Thymus (tissue), 11 donors: ENCODE measurements around the gene ENOPH1. TPM values are rescaled to one million over a fixed set of nuclear protein-coding genes. Genes with fewer than 3 reads are reported as not detected.
"Not testable (repeated sequence)": the region's sequence is repeated elsewhere in the genome, so short reads cannot be mapped to it uniquely, and the experiment has no call there.

Experiments
- DNase-seq, 9 donors: peaks; one replicate each; pipeline ENCODE4 v3.0.0-alpha.2; 2013; ENCODE audit warnings: low spot score in 9 of 9, low read depth in 6 of 9, missing footprints in 1 of 9
- H3K27ac ChIP-seq, 2 donors: one replicate each; pipeline ENCODE4 v1.5.1; 2013; ENCODE audit warnings: control low read depth in 1 of 2, low read depth in 1 of 2, low read length in 1 of 2, mild to moderate bottlenecking in 1 of 2, moderate library complexity in 1 of 2
- H3K27me3 ChIP-seq, 2 donors: one replicate each; pipeline ENCODE4 v1.5.1; 2013; ENCODE audit warnings: low read length in 1 of 2; ENCODE audit not compliant: control insufficient read depth in 2 of 2, insufficient read depth in 1 of 2
- H3K36me3 ChIP-seq, 2 donors: one replicate each; pipeline ENCODE4 v1.5.1; 2013; ENCODE audit warnings: low read length in 1 of 2, mild to moderate bottlenecking in 1 of 2, moderate library complexity in 1 of 2; ENCODE audit not compliant: control insufficient read depth in 2 of 2, insufficient read depth in 2 of 2
- H3K4me1 ChIP-seq, 2 donors: one replicate each; pipeline ENCODE4 v1.5.1; 2013; ENCODE audit warnings: low read length in 2 of 2; ENCODE audit not compliant: control insufficient read depth in 2 of 2, insufficient read depth in 2 of 2
- H3K4me3 ChIP-seq, 2 donors: one replicate each; pipeline ENCODE4 v1.5.1; 2013; ENCODE audit warnings: low read length in 2 of 2, control low read depth in 1 of 2, mild to moderate bottlenecking in 1 of 2
- H3K9me3 ChIP-seq, 2 donors: one replicate each; pipeline ENCODE4 v1.5.1; 2013; ENCODE audit warnings: low read length in 1 of 2, mild to moderate bottlenecking in 1 of 2; ENCODE audit not compliant: control insufficient read depth in 2 of 2, insufficient read depth in 1 of 2
- WGBS: extraction: QIAGEN DNeasy Blood & Tissue Kit; methylation state at CpG from one replicate; pipeline ENCODE4 v1.1.7; 2013; 5-methylcytosine and 5-hydroxymethylcytosine counted together
- polyA plus RNA-seq: library from polyadenylated mRNA; stranded (reverse); fragments of 200-250 nt; gene quantifications from one replicate; pipeline ENCODE4 v1.2.3, GENCODE V29; 2013
- total RNA-seq: library from RNA; stranded (reverse); fragments of 120-200 nt; gene quantifications from one replicate; pipeline ENCODE4 v1.2.4, GENCODE V29; 2013
- donor health status: healthy.

The ENOPH1 gene
- total and polyA plus RNA-seq, 2 donors, result 48.1 to 58.1 TPM

GRCh38 chr4:82469791-82470345 is 39.5 kb downstream of the ENOPH1 start:
- WGBS, result 95% methylated on average over 2 of the region's 2 CpGs
- DNase-seq, result no peak
- peaks cover 5 to 8% of the 10 kb centered on the region in 2 donors for H3K36me3 ChIP-seq
- H3K4me3 ChIP-seq, result no peak overlapping the region
- H3K9me3 ChIP-seq, result no peaks in the 10 kb centered on the region
- H3K27me3 ChIP-seq, result no peaks in the 10 kb centered on the region
- no peak overlapping the region for H3K27ac ChIP-seq
- H3K4me1 ChIP-seq, result no peaks in the 10 kb centered on the region

- not testable (repeated sequence) for H3K27ac ChIP-seq, H3K9me3 ChIP-seq, DNase-seq, H3K36me3 ChIP-seq, H3K4me1 ChIP-seq, H3K4me3 ChIP-seq, H3K27me3 ChIP-seq
- WGBS, result 58% methylated on average over 5 of the region's 5 CpGs
Observed at GRCh38 chr4:82473080-82473479, 42.7 kb downstream of the ENOPH1 start.

- Histone ChIP-seq H3K9me3 (no peaks in the 10 kb centered on the region), H3K27ac (no peak overlapping the region), H3K4me1 (no peaks in the 10 kb centered on the region), H3K36me3 (no peaks in the 10 kb centered on the region), H3K27me3 (no peaks in the 10 kb centered on the region), H3K4me3 (no peak overlapping the region)
- DNase-seq, result no peak
- 97% methylated on average over 15 of the region's 15 CpGs for WGBS
Observed at GRCh38 chr4:82473621-82474164, 43.3 kb downstream of the ENOPH1 start.

- H3K4me3 ChIP-seq, H3K9me3 ChIP-seq, H3K36me3 ChIP-seq, H3K27ac ChIP-seq, H3K27me3 ChIP-seq, H3K4me1 ChIP-seq, DNase-seq: not testable (repeated sequence)
- WGBS, result 95% methylated on average over 7 of the region's 7 CpGs
Observed at GRCh38 chr4:82475931-82476330, 45.5 kb downstream of the ENOPH1 start.

GRCh38 chr4:82477469-82477868 is 47.1 kb downstream of the ENOPH1 start:
- WGBS, result 97% methylated on average over 9 of the region's 9 CpGs
- not testable (repeated sequence) for H3K36me3 ChIP-seq, H3K4me1 ChIP-seq, H3K27ac ChIP-seq, DNase-seq, H3K27me3 ChIP-seq, H3K9me3 ChIP-seq, H3K4me3 ChIP-seq

GRCh38 chr4:82479562-82479961 is 49.2 kb downstream of the ENOPH1 start:
- Histone ChIP-seq H3K4me1 (no peaks in the 10 kb centered on the region), H3K27ac (no peak overlapping the region), H3K36me3 (no peaks in the 10 kb centered on the region), H3K9me3 (no peaks in the 10 kb centered on the region), H3K4me3 (no peak overlapping the region), H3K27me3 (no peaks in the 10 kb centered on the region)
- 97% methylated on average over 14 of the region's 14 CpGs for WGBS
- DNase-seq, result no peak

GRCh38 chr4:82480771-82481505 is 50.5 kb downstream of the ENOPH1 start:
- DNase-seq, result no peak
- WGBS, result 98% methylated on average over 10 of the region's 10 CpGs
- no peaks in the 10 kb centered on the region for H3K9me3 ChIP-seq
- H3K4me3 ChIP-seq, result no peak overlapping the region
- no peak overlapping the region for H3K27ac ChIP-seq
- no peaks in the 10 kb centered on the region for H3K4me1 ChIP-seq
- no peaks in the 10 kb centered on the region for H3K27me3 ChIP-seq
- no peaks in the 10 kb centered on the region for H3K36me3 ChIP-seq

GRCh38 chr4:82481506-82481840 is 51.1 kb downstream of the ENOPH1 start:
- DNase-seq, result no peak
- no peaks in the 10 kb centered on the region for H3K9me3 ChIP-seq
- H3K4me3 ChIP-seq, result no peak overlapping the region
- H3K27ac ChIP-seq, result no peak overlapping the region
- no peaks in the 10 kb centered on the region for H3K27me3 ChIP-seq
- no peaks in the 10 kb centered on the region for H3K4me1 ChIP-seq
- no peaks in the 10 kb centered on the region for H3K36me3 ChIP-seq
- WGBS, result 96% methylated on average over 6 of the region's 6 CpGs

- no peak overlapping the region for H3K27ac ChIP-seq
- H3K4me3 ChIP-seq, result no peak overlapping the region
- no peaks in the 10 kb centered on the region for H3K4me1 ChIP-seq
- no peaks in the 10 kb centered on the region for H3K36me3 ChIP-seq
- no peaks in the 10 kb centered on the region for H3K27me3 ChIP-seq
- no peak for DNase-seq
- WGBS, result 92% methylated on average over 6 of the region's 6 CpGs
- H3K9me3 ChIP-seq, result no peaks in the 10 kb centered on the region
Observed at GRCh38 chr4:82482387-82482786, 52.0 kb downstream of the ENOPH1 start.
